K562 (cell line): Measurements from ENCODE around the gene LRFN4. TPM values are rescaled to one million over a fixed set of nuclear protein-coding genes. Genes with fewer than 3 reads are reported as not detected.
A peak's percentile ranks its signal among the peaks of the same experiment; 100 is the strongest.

Experiments
- CBX3 ChIP-seq, 2 experiments: IDR thresholded peaks; 1 replicate in 1 of 2; 2 replicates in 1 of 2; pipeline ENCODE4 v1.6.1; 2012; ENCODE audit warnings: inconsistent platforms in 2 of 2, low read length in 2 of 2, borderline replicate concordance in 1 of 2, control low read depth in 1 of 2
- HSF4 ChIP-seq: fragments of 250-450 bp; sonication (Bioruptor Pico); IDR thresholded peaks from 2 replicates; pipeline ENCODE4 v2.1.2; 2022; ENCODE audit warnings: mild to moderate bottlenecking, moderate library complexity, borderline replicate concordance
- MTA1 ChIP-seq: fragments of 450-650 bp; IDR thresholded peaks from 2 replicates; pipeline ENCODE4 v1.6.1; 2017; ENCODE audit warnings: borderline replicate concordance
- NR0B1 ChIP-seq: fragments of 450-650 bp; IDR thresholded peaks from one replicate; pipeline ENCODE4 v1.6.1; 2018; ENCODE audit warnings: mild to moderate bottlenecking, moderate library complexity; ENCODE audit not compliant: partially characterized antibody
- PATZ1 ChIP-seq: fragments of 250-450 bp; sonication (Bioruptor Pico); IDR thresholded peaks from 2 replicates; pipeline ENCODE4 v1.5.0; 2020; ENCODE audit warnings: mild to moderate bottlenecking, borderline replicate concordance
- PHB2 ChIP-seq: fragments of 450-650 bp; IDR thresholded peaks from 2 replicates; pipeline ENCODE4 v1.6.1; 2017; ENCODE audit warnings: low read depth
- RAD51 ChIP-seq: fragments of 450-650 bp; IDR thresholded peaks from 2 replicates; pipeline ENCODE4 v1.7.1; 2016; ENCODE audit warnings: low read depth, mild to moderate bottlenecking, borderline replicate concordance
- ZBTB34 ChIP-seq: fragments of 250-450 bp; sonication (Bioruptor Pico); IDR thresholded peaks from 2 replicates; pipeline ENCODE4 v1.8.0; 2021; ENCODE audit warnings: mild to moderate bottlenecking, moderate library complexity
- ZBTB7A ChIP-seq: IDR thresholded peaks from 2 replicates; pipeline ENCODE4 v1.6.1; 2011; ENCODE audit warnings: low read depth, mild to moderate bottlenecking, low read length, moderate library complexity, borderline replicate concordance; ENCODE audit not compliant: control insufficient read depth
- ZNF232 ChIP-seq: sonication (generic); formaldehyde crosslinking; IDR thresholded peaks from 2 replicates; pipeline ENCODE4 v1.8.0; 2022; ENCODE audit warnings: mild to moderate bottlenecking, missing genetic modification reagents
- ZNF318 ChIP-seq, 2 experiments: fragments of 450-650 bp; IDR thresholded peaks; 2 replicates each; pipeline ENCODE4 v1.6.1; 2016; ENCODE audit warnings: mild to moderate bottlenecking in 2 of 2, borderline replicate concordance in 1 of 2, low read depth in 1 of 2, moderate library complexity in 1 of 2
- ZNF445 ChIP-seq: fragments of 250-450 bp; sonication (Bioruptor Pico); IDR thresholded peaks from 2 replicates; pipeline ENCODE4 v1.4.0; 2020; ENCODE audit warnings: low read depth, mild to moderate bottlenecking, moderate library complexity
- ZNF699 ChIP-seq: fragments of 250-450 bp; sonication (Bioruptor Pico); IDR thresholded peaks from 2 replicates; pipeline ENCODE4 v1.8.0; 2021; ENCODE audit warnings: mild to moderate bottlenecking, moderate library complexity; ENCODE audit not compliant: insufficient replicate concordance
- polyA plus RNA-seq, 8 experiments: library from polyadenylated mRNA; depleted of rRNA in 4 of 8; stranded (reverse) in 5 of 8; unstranded in 3 of 8; fragments of >200 nt; fragmentation: Nextera tagmentation in 2 of 8; fragmentation: Illumina TruSeq in 1 of 8; extraction: Ambion mirVana in 2 of 8; extraction: Trizol in 1 of 8; gene quantifications; 2 replicates each; pipeline versions ENCODE4 v1.2.1 to v1.2.3, GENCODE V29; 2011 to 2014; ENCODE audit warnings: inconsistent platforms in 1 of 8, missing spikeins in 1 of 8
- total RNA-seq, 7 experiments: library from RNA; depleted of rRNA in 6 of 7; stranded (reverse); fragments of >200 nt in 6 of 7; fragmentation: Illumina TruSeq in 2 of 7; extraction: Trizol in 2 of 7; gene quantifications; 2 replicates each; pipeline versions ENCODE4 v1.2.1 to v1.2.3, GENCODE V29; 2011 to 2021; ENCODE audit warnings: low replicate concordance in 1 of 7

LRFN4 gene
- total and polyA plus RNA-seq, 9 of the 15 experiments (the other 6 are each of a cell fraction or from before 2014, with no cell fraction given) = 0.10 to 60.1 (median 6.7) TPM

- TF ChIP-seq ZNF318 (IDR thresholded peaks at IDR 0.05; ENCODE audit: borderline replicate concordance in 1 of 2, low read depth in 1 of 2) = no peak
- TF ChIP-seq ZNF445 (CRISPR knock-in tag) = no peak
- TF ChIP-seq NR0B1 = no peak
- no peak for TF ChIP-seq PATZ1 (CRISPR knock-in tag)
- TF ChIP-seq CBX3 (IDR thresholded peaks at IDR 0.05; ENCODE audit: borderline replicate concordance in 1 of 2, low read length in 2 of 2) = no peak; a peak in 1 of 3 replicates
- TF ChIP-seq ZBTB7A = no peak
- no peak for TF ChIP-seq HSF4
- peak; percentile 95 for TF ChIP-seq MTA1
- TF ChIP-seq ZNF699 (CRISPR knock-in tag) = no peak
- no peak for TF ChIP-seq RAD51
- TF ChIP-seq ZNF232 (CRISPR knock-in tag) = no peak
- no peak for TF ChIP-seq ZBTB34
- no peak for TF ChIP-seq PHB2
These were observed 13.7 kb upstream of the LRFN4 start, which contains the start of gene RCE1 (continued) for GRCh38 chr11:66842896-66843775.
